HG02763 (cell line): Measurements from ENCODE around the gene PCDHGA6.
"Not testable (repeated sequence)": the region's sequence is repeated elsewhere in the genome, so short reads cannot be mapped to it uniquely, and the experiment has no call there.

Experiments used
- ATAC-seq: cut with Tn5 transposase; IDR thresholded peaks from one replicate; pipeline ENCODE4 v1.9.1; 2021; ENCODE audit warnings: mild to moderate bottlenecking, moderate library complexity; ENCODE audit not compliant: unreplicated experiment

Gene PCDHGA6

DNA sequence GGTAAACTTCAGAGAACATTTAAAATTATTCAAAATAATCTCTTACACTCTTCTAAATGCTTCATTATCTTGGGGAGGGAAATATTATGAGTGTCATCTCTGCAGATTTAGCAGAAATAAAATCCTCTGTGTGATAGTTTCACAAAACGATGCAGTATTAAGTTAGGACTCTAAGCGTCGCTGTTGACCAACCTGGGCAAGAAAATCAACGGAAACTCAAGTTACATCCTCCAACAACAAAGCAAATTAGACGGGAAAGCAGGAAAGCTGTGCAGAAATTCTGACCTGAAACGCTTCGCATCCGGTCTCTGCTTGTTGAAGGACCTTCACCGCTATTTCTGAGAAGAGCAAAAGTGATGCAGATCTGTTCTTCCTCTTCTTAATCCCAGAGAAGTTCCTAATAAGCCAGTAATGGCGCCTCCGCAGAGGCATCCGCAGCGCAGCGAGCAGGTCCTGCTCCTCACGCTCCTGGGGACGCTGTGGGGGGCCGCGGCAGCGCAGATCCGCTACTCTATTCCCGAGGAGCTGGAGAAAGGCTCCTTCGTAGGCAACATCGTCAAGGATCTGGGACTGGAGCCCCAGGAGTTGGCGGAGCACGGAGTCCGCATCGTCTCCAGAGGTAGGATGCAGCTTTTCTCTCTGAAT lies at the start of gene PCDHGA6:
Gene PCDHGA6, plus strand, starts transcription at position 219 of the 645 bp plus-strand sequence. Its CDS starts 193 bp downstream, at position 412.
- no peak for ATAC-seq

DNA sequence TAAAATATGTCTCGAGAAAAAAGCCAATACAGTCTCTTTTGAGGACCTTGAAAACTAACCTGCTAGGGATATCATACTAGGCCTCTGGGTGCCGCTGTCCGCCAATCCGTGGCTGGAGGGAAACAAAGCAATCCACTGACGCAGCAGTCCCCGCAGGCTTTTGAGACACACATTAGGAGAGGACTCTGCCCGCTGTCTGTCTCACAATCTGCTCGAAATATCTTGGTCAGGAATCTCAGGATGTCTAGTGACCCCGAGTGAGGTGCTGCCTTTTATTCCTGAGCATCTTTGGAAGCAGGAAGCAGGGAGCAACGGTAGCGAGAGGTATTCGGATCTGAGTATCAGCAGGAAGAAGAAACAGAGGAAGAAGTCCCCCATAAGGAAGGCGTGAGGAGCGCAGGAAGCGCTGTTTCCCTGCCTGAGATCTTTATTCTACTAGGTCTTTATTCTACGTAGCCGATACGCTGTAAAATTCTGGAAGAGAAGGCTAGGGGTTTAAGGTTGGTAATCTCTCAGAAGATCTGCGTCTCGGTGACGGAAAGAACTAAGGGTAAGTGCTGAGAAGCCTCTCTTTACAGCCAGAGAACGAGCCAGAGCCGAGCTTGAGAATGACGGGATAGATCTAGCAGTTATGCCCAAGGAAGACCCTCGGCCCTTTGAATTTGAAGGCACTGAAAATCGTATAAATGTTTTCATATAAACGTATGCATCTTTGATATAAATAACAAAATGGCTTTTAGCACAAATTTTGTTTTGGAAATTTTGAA lies 47.4 kb upstream of the PCDHGA6 start:
- peak; percentile 89 for ATAC-seq

GRCh38 chr5:141328231-141328630 lies 45.5 kb upstream of the PCDHGA6 start:
- no peak for ATAC-seq

GRCh38 chr5:141330299-141331080 lies 43.2 kb upstream of the PCDHGA6 start, which contains the start of gene PCDHGA1:
Gene PCDHGA1 (plus strand): TSS chr5:141330514.
- ATAC-seq, result no peak

- ATAC-seq, result not testable (repeated sequence)
These were observed 41.1 kb upstream of the PCDHGA6 start for GRCh38 chr5:141332571-141332970.

- no peak for ATAC-seq
These were observed 35.0 kb upstream of the PCDHGA6 start, which contains the start of gene PCDHGA2 for GRCh38 chr5:141338538-141339306. Gene PCDHGA2 (plus strand): TSS chr5:141338760.

DNA sequence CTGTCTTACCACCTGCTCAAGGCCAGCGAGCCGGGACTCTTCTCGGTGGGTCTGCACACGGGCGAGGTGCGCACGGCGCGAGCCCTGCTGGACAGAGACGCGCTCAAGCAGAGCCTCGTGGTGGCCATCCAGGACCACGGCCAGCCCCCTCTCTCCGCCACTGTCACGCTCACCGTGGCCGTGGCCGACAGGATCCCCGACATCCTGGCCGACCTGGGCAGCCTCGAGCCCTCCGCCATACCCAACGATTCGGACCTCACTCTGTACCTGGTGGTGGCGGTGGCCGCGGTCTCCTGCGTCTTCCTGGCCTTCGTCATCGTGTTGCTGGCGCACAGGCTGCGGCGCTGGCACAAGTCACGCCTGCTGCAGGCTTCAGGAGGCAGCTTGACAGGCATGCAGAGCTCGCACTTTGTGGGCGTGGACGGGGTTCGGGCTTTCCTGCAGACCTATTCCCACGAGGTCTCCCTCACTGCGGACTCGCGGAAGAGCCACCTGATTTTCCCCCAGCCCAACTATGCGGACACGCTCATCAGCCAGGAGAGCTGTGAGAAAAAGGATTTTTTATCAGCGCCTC lies 32.8 kb upstream of the PCDHGA6 start:
- not testable (repeated sequence) for ATAC-seq

DNA sequence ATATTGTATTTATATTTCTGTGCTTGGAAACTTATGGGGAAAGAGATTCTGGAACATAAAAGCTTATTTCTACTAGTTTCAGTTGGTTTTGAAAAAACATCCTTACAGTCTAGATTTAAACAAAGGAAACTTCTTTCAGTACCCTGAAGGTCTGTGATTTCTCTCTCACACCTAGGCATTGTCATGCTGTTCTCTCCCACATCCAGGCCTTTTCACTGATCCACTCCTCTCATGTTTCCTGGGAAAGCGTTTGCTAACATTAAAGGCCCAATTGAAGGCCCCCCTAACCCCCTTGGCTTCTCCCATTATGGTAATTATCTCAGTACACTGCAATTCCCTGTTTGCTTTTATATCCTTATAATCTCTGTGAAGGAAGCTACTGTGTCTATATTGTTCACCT lies 30.9 kb upstream of the PCDHGA6 start:
- no peak for ATAC-seq

DNA sequence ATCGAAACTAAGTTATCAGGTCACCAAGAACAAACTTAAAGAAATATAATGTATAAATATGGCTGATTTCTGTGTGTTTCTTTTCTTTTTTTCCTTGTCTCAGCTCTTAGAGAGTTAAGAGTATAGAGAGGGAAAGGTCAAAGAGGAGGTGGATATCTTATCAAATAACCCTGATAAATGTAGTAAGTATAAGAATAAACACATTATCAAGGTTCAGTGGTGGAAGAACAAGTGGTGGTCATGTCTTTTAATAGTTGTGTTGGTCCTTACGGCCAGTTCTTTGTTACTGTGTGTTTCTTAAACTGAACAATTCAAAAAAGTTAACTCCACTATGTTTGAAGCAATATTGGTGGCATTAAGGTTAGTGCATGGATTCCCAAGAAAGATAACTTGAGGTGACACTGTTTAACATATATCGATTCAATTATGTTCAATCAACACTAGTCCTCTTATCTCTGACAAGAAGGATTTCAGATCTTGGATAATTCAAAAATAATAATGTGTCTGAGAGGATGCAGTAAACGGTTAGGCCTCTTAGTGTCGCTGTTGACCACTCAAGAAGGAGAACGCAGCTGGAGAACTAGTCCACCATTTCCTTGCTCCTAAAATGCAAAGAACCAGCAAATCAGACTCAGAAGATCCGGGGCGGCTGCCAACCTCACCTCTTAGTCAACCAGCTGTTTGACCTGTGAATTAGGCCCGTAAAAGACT lies 30.3 kb upstream of the PCDHGA6 start, which contains the start of gene PCDHGA3:
Gene PCDHGA3, plus strand, starts transcription at position 588 of the 711 bp plus-strand sequence. CDS start 205 bp downstream, outside the sequence.
- no peak for ATAC-seq

GRCh38 chr5:141343953-141344463 lies 29.7 kb upstream of the PCDHGA6 start:
- ATAC-seq, result no peak

DNA sequence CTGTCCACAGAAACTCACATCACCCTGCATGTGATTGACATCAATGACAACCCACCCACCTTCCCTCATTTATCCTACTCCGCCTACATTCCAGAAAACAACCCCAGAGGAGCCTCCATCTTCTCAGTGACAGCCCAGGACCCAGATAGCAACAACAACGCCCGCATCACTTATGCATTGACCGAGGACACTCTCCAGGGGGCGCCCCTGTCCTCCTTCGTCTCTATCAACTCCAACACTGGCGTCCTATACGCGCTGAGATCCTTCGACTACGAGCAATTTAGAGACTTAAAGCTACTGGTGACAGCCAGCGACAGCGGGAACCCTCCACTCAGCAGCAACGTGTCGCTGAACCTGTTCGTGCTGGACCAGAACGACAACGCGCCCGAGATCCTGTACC lies 28.4 kb upstream of the PCDHGA6 start:
- no peak for ATAC-seq

GRCh38 chr5:141346017-141346416 lies 27.7 kb upstream of the PCDHGA6 start:
- not testable (repeated sequence) for ATAC-seq

DNA sequence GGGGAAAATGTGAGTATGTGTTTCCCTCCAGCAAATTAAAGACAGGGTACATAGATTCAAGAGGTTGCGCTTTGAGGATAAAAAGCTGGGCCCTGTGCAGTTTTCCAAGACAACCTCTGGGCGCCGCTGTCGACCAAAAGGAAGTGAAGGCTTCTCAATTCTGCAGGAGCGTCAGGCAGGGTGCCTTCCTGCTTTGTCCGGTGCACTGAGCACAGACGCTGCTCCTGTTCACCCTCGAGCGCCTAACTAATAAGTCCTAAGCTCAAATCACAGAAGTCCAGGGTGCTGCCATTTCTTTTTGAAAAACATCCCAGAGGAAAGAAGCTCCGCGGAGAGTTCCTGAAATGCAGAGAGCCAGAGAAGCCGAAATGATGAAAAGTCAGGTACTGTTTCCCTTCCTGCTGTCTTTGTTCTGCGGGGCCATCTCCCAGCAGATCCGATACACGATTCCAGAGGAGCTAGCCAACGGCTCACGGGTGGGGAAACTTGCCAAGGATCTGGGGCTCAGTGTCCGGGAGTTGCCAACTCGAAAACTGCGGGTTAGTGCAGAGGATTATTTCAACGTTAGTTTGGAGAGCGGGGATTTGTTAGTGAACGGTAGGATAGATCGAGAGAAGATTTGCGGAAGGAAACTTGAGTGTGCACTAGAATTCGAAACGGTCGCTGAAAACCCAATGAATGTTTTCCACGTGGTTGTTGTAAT lies 23.6 kb upstream of the PCDHGA6 start, which contains the start of gene PCDHGB1:
Gene PCDHGB1, plus strand, starts transcription at position 183 of the 703 bp plus-strand sequence. Its CDS starts 162 bp downstream, at position 345.
- no peak for ATAC-seq

- no peak for ATAC-seq
These were observed 22.1 kb upstream of the PCDHGA6 start for GRCh38 chr5:141351591-141351990.

GRCh38 chr5:141354900-141355469 lies 18.7 kb upstream of the PCDHGA6 start, which contains the start of gene PCDHGA4:
Gene PCDHGA4 (plus strand): TSS chr5:141355021. CDS start chr5:141355108, 87 bp downstream.
- ATAC-seq, result no peak

DNA sequence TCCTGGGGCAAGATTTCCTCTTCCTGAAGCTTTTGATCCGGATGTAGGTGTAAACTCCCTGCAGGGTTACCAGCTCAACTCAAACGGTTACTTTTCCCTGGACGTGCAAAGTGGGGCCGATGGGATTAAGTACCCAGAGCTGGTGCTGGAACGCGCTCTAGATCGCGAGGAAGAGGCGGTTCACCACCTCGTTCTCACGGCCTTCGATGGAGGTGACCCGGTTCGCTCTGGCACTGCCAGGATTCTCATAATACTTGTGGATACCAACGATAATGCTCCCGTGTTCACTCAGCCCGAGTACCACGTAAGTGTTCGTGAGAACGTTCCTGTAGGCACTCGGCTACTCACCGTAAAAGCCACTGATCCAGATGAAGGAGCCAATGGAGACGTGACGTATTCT lies 18.1 kb upstream of the PCDHGA6 start:
- no peak for ATAC-seq

GRCh38 chr5:141356133-141356532 lies 17.6 kb upstream of the PCDHGA6 start:
- ATAC-seq, result no peak

- no peak for ATAC-seq
These were observed 16.7 kb upstream of the PCDHGA6 start for GRCh38 chr5:141356950-141357349.
